Muscle layer of duodenum (tissue), 2 donors: ENCODE data around the gene ING2.
"Not testable (repeated sequence)": the region's sequence is repeated elsewhere in the genome, so short reads cannot be mapped to it uniquely, and the experiment has no call there.

ENCODE experiments used
- H3K27ac ChIP-seq: one replicate; pipeline ENCODE4 v1.7.0; 2013; ENCODE audit warnings: mild to moderate bottlenecking, low read length
- H3K27me3 ChIP-seq: one replicate; pipeline ENCODE4 v1.7.0; 2013; ENCODE audit warnings: low read depth, mild to moderate bottlenecking, control low read depth, low read length
- H3K36me3 ChIP-seq, 2 donors: one replicate each; pipeline ENCODE4 v1.7.0; 2013; ENCODE audit warnings: low read length in 2 of 2, control low read depth in 1 of 2, mild to moderate bottlenecking in 1 of 2; ENCODE audit not compliant: insufficient read depth in 2 of 2, control insufficient read depth in 1 of 2
- H3K4me1 ChIP-seq, 2 donors: one replicate each; pipeline ENCODE4 v1.7.0; 2013; ENCODE audit warnings: low read length in 2 of 2, mild to moderate bottlenecking in 2 of 2, control low read depth in 1 of 2, moderate library complexity in 1 of 2; ENCODE audit not compliant: insufficient read depth in 2 of 2, control insufficient read depth in 1 of 2
- H3K4me3 ChIP-seq, 2 donors: one replicate each; pipeline ENCODE4 v1.7.0; 2013; ENCODE audit warnings: low read length in 2 of 2, low read depth in 1 of 2, mild to moderate bottlenecking in 1 of 2
- H3K9me3 ChIP-seq, 2 donors: one replicate each; pipeline ENCODE4 v1.7.0; 2013; ENCODE audit warnings: low read length in 2 of 2, control low read depth in 1 of 2, mild to moderate bottlenecking in 1 of 2; ENCODE audit not compliant: control insufficient read depth in 1 of 2
- donor health status: healthy.

Gene ING2

DNA sequence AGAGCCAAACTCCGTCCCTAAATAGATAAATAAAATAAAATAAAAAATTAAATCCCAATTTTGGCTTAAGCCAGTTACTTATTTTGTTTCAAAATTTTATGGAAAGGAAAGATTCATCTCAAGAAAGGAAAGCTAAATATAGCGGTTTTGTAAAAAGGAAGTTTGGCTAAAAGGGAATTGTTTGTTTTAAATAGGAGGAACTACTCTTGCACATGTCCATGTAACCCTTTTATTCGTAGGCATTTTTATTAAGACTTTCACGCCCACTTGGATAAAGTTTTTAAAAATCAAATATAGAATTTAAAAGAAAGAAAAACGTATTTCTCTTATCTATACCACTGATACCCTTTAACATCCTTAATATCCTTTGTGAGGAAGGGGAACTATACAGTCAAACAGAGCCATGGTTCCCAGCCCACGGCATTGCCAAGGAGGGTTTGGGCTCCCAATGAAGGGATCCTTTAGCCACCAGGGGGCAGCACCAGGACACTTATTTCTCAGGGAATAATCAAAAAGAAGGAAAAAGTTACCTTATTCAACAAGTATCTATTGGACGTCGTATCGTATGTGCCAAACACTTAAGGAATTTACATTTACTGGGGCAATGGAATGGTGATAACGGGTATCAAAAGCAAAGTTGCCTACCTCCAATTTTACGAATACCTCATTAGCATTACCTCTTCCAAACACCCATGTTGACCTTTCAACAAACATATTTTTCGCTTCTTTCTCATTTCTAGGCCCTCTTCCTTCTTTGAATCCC, 32.7 kb upstream of the ING2 start:
- Histone ChIP-seq H3K9me3 (no peaks in the 10 kb centered on the region), H3K27me3 (no peaks in the 10 kb centered on the region), H3K4me1 (peaks cover 0 to 4% of the 10 kb centered on the region in 2 donors), H3K27ac (no peak overlapping the region), H3K36me3 (no peaks in the 10 kb centered on the region), H3K4me3 (no peak overlapping the region)

DNA sequence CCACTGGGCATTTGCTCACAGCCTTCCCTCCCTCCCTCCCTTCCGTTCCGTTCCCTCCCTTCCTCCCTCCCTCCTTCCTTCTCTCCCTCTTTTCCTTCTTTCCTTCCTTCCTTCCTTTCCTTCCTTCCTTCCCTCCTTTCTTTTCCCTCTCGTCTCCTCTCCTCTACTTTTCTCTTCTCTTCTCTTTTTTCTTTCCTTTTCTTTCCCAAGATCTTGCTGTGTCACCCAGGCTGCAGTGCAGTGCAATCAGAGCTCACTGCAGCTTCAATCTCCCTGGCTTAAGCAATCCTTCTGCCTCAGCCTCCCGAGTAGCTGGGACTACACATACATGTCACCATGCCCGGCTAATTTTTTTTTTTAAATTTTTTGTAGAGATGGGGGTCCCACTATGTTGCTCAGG, 26.7 kb upstream of the ING2 start:
- Histone ChIP-seq H3K4me3 (no peak overlapping the region), H3K27me3 (no peaks in the 10 kb centered on the region), H3K36me3 (no peaks in the 10 kb centered on the region)

DNA sequence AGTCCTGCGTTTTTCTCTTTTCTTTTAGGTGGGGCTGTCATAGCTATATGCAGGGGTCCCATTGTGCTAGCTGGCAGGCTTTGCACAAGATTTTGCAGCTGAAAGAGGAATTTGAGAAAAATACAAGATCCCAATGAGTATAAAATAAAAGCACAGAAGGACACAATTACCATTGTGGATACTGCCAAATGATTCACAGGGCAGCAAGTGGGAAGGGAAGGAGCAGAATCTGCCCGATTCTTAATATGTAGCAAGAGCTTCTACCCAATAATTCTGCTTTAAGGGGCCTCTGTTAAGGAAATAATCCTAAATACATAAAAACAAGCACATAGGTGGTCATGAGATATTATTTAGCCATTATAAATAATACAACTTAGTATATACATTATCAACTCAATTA, 25.9 kb upstream of the ING2 start:
- Histone ChIP-seq H3K4me1 (no peaks in the 10 kb centered on the region), H3K27me3 (no peaks in the 10 kb centered on the region), H3K36me3 (no peaks in the 10 kb centered on the region), H3K9me3 (no peaks in the 10 kb centered on the region), H3K27ac (no peak overlapping the region), H3K4me3 (no peak overlapping the region)

More for the DNA sequence above, 26.7 kb upstream of the ING2 start:
- no peak overlapping the region for H3K27ac ChIP-seq
- no peaks in the 10 kb centered on the region for H3K9me3 ChIP-seq
- no peaks in the 10 kb centered on the region for H3K4me1 ChIP-seq

DNA sequence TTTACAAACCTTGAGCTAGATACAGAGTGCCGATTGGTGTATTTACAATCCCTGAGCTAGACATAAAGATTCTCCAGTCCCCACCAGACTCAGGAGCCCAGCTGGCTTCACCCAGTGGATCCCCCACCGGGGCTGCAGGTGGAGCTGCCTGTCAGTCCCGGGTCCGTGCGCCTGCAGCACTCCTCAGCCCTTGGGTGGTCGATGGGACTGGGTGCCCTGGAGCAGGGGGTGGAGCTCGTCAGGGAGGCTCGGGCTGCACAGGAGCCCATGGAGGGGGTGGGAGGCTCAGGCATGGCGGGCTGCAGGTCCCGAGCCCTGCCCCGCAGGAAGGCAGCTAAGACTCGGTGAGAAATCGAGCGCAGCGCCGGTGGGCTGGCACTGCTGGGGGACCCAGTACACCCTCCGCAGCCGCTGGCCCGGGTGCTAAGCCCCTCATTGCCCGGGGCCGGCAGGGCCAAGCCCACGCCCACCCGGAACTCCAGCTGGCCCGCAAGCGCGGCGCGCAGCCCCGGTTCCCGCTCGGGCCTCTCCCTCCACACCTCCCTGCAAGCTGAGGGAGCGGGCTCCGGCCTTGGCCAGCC, 22.3 kb upstream of the ING2 start:
- not testable (repeated sequence) for H3K36me3 ChIP-seq, H3K27me3 ChIP-seq, H3K27ac ChIP-seq, H3K4me3 ChIP-seq, H3K9me3 ChIP-seq, H3K4me1 ChIP-seq

GRCh38 chr4:183483997-183484396, 20.9 kb upstream of the ING2 start:
- no peak overlapping the region for H3K27ac ChIP-seq
- no peaks in the 10 kb centered on the region for H3K36me3 ChIP-seq
- H3K9me3 ChIP-seq, result no peaks in the 10 kb centered on the region
- no peaks in the 10 kb centered on the region for H3K4me1 ChIP-seq
- H3K27me3 ChIP-seq, result no peaks in the 10 kb centered on the region
- no peak overlapping the region for H3K4me3 ChIP-seq

DNA sequence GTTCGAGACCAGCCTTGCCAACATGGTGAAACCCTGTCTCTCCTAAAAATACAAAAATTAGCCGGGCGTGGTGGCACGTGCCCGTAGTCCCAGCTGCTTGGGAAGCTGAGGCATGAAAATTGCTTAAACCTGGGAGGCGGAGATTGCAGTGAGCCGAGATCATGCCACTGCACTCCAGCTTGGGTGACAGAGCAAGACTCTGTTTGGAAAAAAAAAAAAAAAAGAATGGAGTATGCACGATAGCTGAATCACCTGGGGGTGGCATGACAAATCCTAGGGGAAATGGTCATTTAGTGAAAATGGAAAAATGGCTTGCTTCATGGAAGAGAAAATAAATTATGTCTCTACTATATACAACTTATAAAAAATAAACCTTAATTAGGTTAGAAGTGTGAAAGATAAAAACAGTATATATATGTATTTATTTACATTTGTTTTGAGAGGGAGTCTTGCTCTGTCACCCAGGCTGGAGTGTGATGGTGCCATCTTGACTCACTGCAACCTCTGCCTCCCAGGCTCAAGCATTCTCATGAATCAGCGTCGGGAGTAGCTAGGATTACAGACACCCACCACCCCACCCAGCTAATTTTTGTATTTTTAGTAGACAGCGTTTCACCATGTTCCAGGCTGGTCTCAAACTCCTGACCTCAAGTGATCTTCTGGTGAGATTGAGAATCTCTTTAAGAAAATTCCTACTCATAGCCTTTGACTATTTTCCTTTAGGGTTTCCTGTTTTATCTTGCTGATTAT, 19.3 kb upstream of the ING2 start:
- H3K27ac ChIP-seq, result no peak overlapping the region
- H3K9me3 ChIP-seq, result no peaks in the 10 kb centered on the region
- H3K36me3 ChIP-seq, result no peaks in the 10 kb centered on the region
- H3K4me3 ChIP-seq, result no peak overlapping the region
- no peaks in the 10 kb centered on the region for H3K4me1 ChIP-seq
- H3K27me3 ChIP-seq, result no peaks in the 10 kb centered on the region

DNA sequence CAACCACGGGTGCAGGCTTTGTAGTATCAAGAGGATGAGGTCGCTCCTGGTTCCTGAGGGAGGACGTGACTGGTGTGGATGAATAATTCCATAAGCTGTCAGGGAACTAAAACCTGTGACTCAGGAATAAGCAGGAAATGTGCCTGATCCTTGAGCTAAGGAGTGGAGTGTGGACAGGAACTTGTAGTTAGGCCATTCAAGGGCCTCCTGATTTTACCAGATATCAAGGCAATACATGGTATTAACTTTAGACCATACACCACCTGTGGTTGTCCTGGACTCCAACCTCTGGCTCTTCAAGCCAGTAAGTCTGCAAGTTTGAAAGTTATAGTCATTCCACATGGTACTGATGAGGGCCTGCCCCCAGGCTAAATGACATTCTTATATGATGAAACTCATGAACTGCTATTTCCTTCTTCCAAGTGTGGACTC, 12.1 kb upstream of the ING2 start:
- Histone ChIP-seq H3K9me3 (no peaks in the 10 kb centered on the region), H3K27me3 (no peaks in the 10 kb centered on the region), H3K27ac (no peak overlapping the region), H3K4me1 (no peaks in the 10 kb centered on the region), H3K36me3 (peaks cover 0 to 8% of the 10 kb centered on the region in 2 donors), H3K4me3 (no peak overlapping the region)

- Histone ChIP-seq H3K4me3 (no peak overlapping the region), H3K27ac (no peak overlapping the region), H3K36me3 (peaks cover 0 to 8% of the 10 kb centered on the region in 2 donors), H3K9me3 (no peaks in the 10 kb centered on the region), H3K27me3 (no peaks in the 10 kb centered on the region), H3K4me1 (no peaks in the 10 kb centered on the region)
These were observed 11.6 kb upstream of the ING2 start for GRCh38 chr4:183493246-183493645.

- Histone ChIP-seq H3K9me3 (no peaks in the 10 kb centered on the region), H3K36me3 (peaks cover 0 to 8% of the 10 kb centered on the region in 2 donors), H3K4me3 (no peak overlapping the region), H3K27ac (no peak overlapping the region), H3K27me3 (no peaks in the 10 kb centered on the region), H3K4me1 (no peaks in the 10 kb centered on the region)
These were observed 9.7 kb upstream of the ING2 start for GRCh38 chr4:183495184-183495583.

DNA sequence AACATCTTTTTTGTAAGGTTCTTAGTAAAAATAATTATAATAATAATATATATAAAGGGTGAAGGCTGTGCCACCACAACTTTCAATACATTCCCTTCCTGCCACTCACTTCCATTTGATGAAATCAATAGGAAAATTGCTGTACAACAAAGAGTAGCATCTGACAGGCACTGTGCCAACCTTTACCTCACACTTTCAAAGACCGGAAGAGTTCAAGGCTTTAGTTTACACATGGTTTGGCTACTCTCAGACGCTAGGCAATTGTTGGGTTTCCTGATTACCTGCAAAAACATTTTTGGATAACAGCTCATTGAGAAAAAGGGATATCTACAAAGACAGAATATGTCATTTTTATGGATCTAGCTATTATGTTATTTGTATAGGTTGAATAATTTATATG, 5.5 kb upstream of the ING2 start:
- Histone ChIP-seq H3K4me1 (peaks cover 7 to 8% of the 10 kb centered on the region in 2 donors), H3K27ac (no peak overlapping the region), H3K9me3 (no peaks in the 10 kb centered on the region), H3K27me3 (no peaks in the 10 kb centered on the region), H3K36me3 (no peaks in the 10 kb centered on the region), H3K4me3 (no peak overlapping the region)

GRCh38 chr4:183499801-183500200, 5.1 kb upstream of the ING2 start:
- no peak overlapping the region for H3K4me3 ChIP-seq
- no peaks in the 10 kb centered on the region for H3K27me3 ChIP-seq
- H3K36me3 ChIP-seq, result no peaks in the 10 kb centered on the region
- H3K9me3 ChIP-seq, result no peaks in the 10 kb centered on the region
- no peak overlapping the region for H3K27ac ChIP-seq
- peaks cover 7 to 8% of the 10 kb centered on the region in 2 donors for H3K4me1 ChIP-seq
